Measurements from ENCODE around the gene CCR4. TPM values are rescaled to one million over a fixed set of nuclear protein-coding genes. Genes with fewer than 3 reads are reported as not detected.
"Not testable (repeated sequence)": the region's sequence is repeated elsewhere in the genome, so short reads cannot be mapped to it uniquely, and the experiment has no call there.

CCR4 gene
- total and polyA plus RNA-seq, 2 experiments from 2014 or later = not detected

GRCh38 chr3:32934150-32934742 lies 17.2 kb upstream of the CCR4 start:
- Histone ChIP-seq H3K27ac (no peak overlapping the region), H3K4me1 (ENCODE audit: low read depth) (no peaks in the 10 kb centered on the region), H3K9me3 (ENCODE audit: low read depth) (no peaks in the 10 kb centered on the region), H3K36me3 (no peaks in the 10 kb centered on the region), H3K27me3 (no peaks in the 10 kb centered on the region), H3K4me3 (no peak overlapping the region)
- TF ChIP-seq CTCF (IDR thresholded peaks at IDR 0.05; ENCODE audit: low read depth, low read length) = peak; percentile 73
- DNase-seq (ENCODE audit: low read depth in 1 of 2, low spot score in 1 of 2) = peak; percentile 40 to 42

GRCh38 chr3:32937331-32937730 lies 14.1 kb upstream of the CCR4 start:
- peak in 1 of 2 donors; percentile 19 for DNase-seq (ENCODE audit: low read depth in 1 of 2, low spot score in 1 of 2)
- no peaks in the 10 kb centered on the region for H3K9me3 ChIP-seq (ENCODE audit: low read depth)
- no peak for TF ChIP-seq CTCF (IDR thresholded peaks at IDR 0.05; ENCODE audit: low read depth, low read length)
- H3K27me3 ChIP-seq = no peaks in the 10 kb centered on the region
- H3K27ac ChIP-seq = no peak overlapping the region
- no peak overlapping the region for H3K4me3 ChIP-seq
- no peaks in the 10 kb centered on the region for H3K36me3 ChIP-seq
- H3K4me1 ChIP-seq (ENCODE audit: low read depth) = no peaks in the 10 kb centered on the region

- H3K36me3 ChIP-seq; H3K9me3 ChIP-seq (ENCODE audit: low read depth); H3K27me3 ChIP-seq; H3K4me1 ChIP-seq (ENCODE audit: low read depth); H3K4me3 ChIP-seq; H3K27ac ChIP-seq; DNase-seq (ENCODE audit: low read depth in 1 of 2, low spot score in 1 of 2): not testable (repeated sequence)
These were observed 11.7 kb upstream of the CCR4 start for GRCh38 chr3:32939531-32940284.

- H3K36me3 ChIP-seq = no peaks in the 10 kb centered on the region
These were observed 10.7 kb upstream of the CCR4 start for GRCh38 chr3:32940726-32941125.

GRCh38 chr3:32945136-32945535 lies 6.3 kb upstream of the CCR4 start:
- H3K4me1 ChIP-seq (ENCODE audit: low read depth) = no peaks in the 10 kb centered on the region
- no peaks in the 10 kb centered on the region for H3K27me3 ChIP-seq
- no peak overlapping the region for H3K4me3 ChIP-seq
- no peak for TF ChIP-seq CTCF (IDR thresholded peaks at IDR 0.05; ENCODE audit: low read depth, low read length)
- H3K27ac ChIP-seq = no peak overlapping the region
- DNase-seq (ENCODE audit: low read depth in 1 of 2, low spot score in 1 of 2) = no peak
- H3K9me3 ChIP-seq (ENCODE audit: low read depth) = no peaks in the 10 kb centered on the region
- H3K36me3 ChIP-seq = no peaks in the 10 kb centered on the region

More at GRCh38 chr3:32940726-32941125, 10.7 kb upstream of the CCR4 start:
- no peaks in the 10 kb centered on the region for H3K9me3 ChIP-seq (ENCODE audit: low read depth)
- TF ChIP-seq CTCF (IDR thresholded peaks at IDR 0.05; ENCODE audit: low read depth, low read length) = no peak
- no peaks in the 10 kb centered on the region for H3K27me3 ChIP-seq
- no peak overlapping the region for H3K4me3 ChIP-seq
- no peak for DNase-seq (ENCODE audit: low read depth in 1 of 2, low spot score in 1 of 2)
- H3K27ac ChIP-seq = no peak overlapping the region
- no peaks in the 10 kb centered on the region for H3K4me1 ChIP-seq (ENCODE audit: low read depth)

- H3K27ac ChIP-seq; H3K27me3 ChIP-seq; H3K36me3 ChIP-seq; H3K9me3 ChIP-seq (ENCODE audit: low read depth); H3K4me1 ChIP-seq (ENCODE audit: low read depth); H3K4me3 ChIP-seq; DNase-seq (ENCODE audit: low read depth in 1 of 2, low spot score in 1 of 2): not testable (repeated sequence)
These were observed 5.8 kb upstream of the CCR4 start for GRCh38 chr3:32945598-32945997.

Data from cardiac muscle cell (in vitro differentiated cells and primary cell).